ENCODE data around the gene ARMC5.
"Not testable (repeated sequence)": the region's sequence is repeated elsewhere in the genome, so short reads cannot be mapped to it uniquely, and the experiment has no call there.

Gene ARMC5

GRCh38 chr16:31430380-31431052, 28.8 kb upstream of the ARMC5 start:
- DNase-seq (ENCODE audit: extremely low spot score, insufficient read length, low read depth) (no peak), FAIRE-seq (no peak)

- DNase-seq (ENCODE audit: extremely low spot score, insufficient read length, low read depth) (no peak), FAIRE-seq (no peak)
These were observed 23.7 kb upstream of the ARMC5 start for GRCh38 chr16:31435341-31436220.

DNA sequence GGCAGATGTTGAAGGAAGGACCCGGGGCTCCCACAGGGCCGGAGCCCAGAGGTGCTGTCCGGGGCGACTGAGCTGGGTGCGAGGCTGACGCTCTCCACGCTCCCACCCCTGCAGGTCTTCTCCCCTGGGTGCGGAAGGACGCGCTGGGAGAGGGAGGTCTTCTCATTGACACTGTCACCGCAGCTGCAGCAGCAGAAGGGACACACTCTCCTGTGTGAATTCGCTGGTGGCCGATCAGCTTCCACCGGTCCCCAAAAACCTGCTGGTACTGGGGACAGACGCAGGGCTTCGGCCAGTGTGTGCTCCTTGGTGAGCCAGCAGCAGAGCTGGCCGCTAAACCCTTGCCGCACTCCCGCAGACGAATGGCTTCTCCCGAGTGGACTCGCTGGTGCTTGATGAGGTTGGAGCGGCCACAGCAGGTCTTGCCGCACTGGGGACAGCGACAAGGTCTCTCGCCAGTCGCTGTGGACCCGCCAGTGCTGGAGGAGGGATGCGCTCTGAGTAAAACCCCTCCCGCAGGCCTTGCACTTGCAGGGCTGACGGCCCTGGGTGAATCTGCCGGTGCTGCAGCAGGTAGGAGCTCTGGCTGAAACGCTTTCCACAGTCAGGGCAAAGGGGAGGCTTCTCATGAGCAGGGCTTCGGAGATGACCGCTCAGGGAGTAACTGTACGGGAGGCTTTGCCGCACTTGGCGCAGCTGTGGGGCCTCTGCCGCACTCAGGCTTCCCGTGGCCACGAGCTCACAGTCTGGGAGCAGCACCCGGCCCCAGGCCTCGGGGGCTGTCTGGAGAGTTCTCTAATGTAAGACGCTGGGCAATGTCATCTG, 22.9 kb upstream of the ARMC5 start:
- FAIRE-seq (no peak), DNase-seq (ENCODE audit: extremely low spot score, insufficient read length, low read depth) (no peak)

GRCh38 chr16:31438414-31438813, 20.9 kb upstream of the ARMC5 start:
- no peak for DNase-seq (ENCODE audit: extremely low spot score, insufficient read length, low read depth)
- FAIRE-seq: no peak

- not testable (repeated sequence) for DNase-seq (ENCODE audit: extremely low spot score, insufficient read length, low read depth); FAIRE-seq
These were observed 20.3 kb upstream of the ARMC5 start for GRCh38 chr16:31439023-31439422.

GRCh38 chr16:31439519-31439918, 19.8 kb upstream of the ARMC5 start:
- no peak for DNase-seq (ENCODE audit: extremely low spot score, insufficient read length, low read depth)
- FAIRE-seq: no peak

DNA sequence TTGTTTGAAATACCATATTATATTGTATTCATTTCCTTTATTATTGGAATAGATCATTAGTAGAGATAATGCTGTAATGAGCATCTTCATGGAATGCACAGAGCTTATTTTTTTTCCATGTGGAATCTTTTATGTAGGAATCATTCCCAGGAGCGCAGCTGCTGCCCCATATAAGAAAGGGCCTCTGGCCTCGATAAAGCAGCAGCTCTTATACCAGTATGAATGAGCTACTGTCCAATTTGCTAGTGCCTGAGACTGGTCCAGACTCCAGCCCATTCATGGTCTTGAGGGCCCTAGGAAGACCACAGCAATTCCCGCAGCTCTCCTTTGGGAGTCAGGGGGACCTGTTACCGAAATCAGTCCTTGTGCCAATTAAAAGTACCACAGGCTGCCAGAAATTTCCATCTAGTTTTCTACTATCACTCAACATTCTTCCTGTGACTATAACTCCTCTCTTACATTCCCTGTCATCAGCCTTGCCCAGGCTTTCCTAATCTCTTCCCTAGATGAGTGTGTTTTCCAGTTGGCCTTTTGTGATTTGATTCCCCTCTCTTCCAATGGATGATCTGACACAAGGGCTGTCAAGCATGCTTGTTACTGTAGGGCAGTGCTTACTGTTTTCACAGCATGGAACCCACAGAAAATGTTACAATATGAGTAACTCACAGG, 18.7 kb upstream of the ARMC5 start:
- FAIRE-seq (no peak), DNase-seq (ENCODE audit: extremely low spot score, insufficient read length, low read depth) (no peak)

- FAIRE-seq: no peak
- no peak for DNase-seq (ENCODE audit: extremely low spot score, insufficient read length, low read depth)
These were observed 17.3 kb upstream of the ARMC5 start for GRCh38 chr16:31441956-31442355.

DNA sequence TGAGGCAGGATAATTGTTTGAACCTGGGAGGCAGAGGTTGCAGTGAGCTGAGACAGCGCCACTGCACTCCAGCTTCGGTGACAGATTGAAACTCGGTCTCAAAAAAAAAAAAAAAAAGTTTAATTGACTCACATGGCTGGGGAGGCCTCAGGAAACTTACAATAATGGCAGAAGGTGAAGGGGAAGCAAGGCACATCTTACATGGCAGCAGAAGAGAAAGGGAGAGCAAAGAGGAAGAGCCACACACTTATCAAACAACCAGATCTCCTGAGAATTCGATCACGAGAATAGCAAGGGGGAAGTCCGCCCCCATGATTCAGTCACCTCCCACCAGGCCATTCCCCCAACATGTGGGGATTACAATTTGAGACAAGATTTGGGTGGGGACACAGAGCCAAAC, 13.4 kb upstream of the ARMC5 start:
- not testable (repeated sequence) for FAIRE-seq; DNase-seq (ENCODE audit: extremely low spot score, insufficient read length, low read depth)

DNA sequence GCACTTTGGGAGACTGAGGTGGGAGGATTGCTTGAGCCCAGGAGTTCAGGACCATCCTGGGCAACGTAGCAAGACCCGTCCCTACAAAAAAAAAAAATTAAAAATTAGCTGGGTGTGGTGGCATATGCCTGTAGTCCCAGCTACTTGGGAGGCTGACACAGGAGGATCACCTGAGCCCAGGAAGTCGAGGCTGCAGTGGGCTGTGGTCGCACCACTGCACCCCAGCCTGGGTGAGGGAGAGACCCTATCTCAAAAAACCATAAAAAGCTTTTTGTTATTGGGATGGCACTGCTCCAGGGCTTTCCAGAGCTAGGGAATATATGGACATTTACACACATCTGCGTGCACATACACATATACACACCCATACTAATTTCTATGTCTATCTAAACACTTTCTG, 8.1 kb upstream of the ARMC5 start:
- no peak for FAIRE-seq
- DNase-seq (ENCODE audit: extremely low spot score, insufficient read length, low read depth): no peak

- DNase-seq (ENCODE audit: extremely low spot score, insufficient read length, low read depth) (no peak), FAIRE-seq (no peak)
These were observed 7.5 kb upstream of the ARMC5 start for GRCh38 chr16:31451681-31452351.

DNA sequence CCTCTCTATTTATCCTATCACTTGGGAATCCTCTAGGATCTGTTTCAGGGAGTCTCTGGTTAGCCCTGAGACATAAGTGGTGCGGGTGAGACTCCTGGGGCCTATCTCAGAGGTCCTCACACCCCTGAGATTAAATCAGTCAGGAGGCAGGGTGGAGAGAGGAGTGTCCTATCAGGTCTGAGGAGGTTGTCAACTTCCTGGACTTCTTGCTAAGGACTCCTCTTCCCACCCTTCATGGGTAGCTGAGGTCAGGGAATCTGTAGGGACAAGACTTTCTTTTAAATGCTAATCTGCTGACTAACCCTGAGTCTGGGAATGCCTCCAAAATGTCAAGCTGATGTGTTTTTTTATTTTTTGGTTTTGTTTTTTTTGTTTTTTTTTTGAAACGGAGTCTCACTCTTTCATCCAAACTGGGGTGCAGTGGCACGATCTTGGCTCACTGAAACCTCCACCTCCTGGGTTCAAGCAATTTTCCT, 6.6 kb upstream of the ARMC5 start:
- FAIRE-seq: no peak
- DNase-seq (ENCODE audit: extremely low spot score, insufficient read length, low read depth): no peak

GRCh38 chr16:31453255-31454204, 5.8 kb upstream of the ARMC5 start:
- no peak for FAIRE-seq
- DNase-seq (ENCODE audit: extremely low spot score, insufficient read length, low read depth): no peak

- FAIRE-seq (no peak), DNase-seq (ENCODE audit: extremely low spot score, insufficient read length, low read depth) (no peak)
These were observed 3.5 kb upstream of the ARMC5 start for GRCh38 chr16:31455601-31456314.

DNA sequence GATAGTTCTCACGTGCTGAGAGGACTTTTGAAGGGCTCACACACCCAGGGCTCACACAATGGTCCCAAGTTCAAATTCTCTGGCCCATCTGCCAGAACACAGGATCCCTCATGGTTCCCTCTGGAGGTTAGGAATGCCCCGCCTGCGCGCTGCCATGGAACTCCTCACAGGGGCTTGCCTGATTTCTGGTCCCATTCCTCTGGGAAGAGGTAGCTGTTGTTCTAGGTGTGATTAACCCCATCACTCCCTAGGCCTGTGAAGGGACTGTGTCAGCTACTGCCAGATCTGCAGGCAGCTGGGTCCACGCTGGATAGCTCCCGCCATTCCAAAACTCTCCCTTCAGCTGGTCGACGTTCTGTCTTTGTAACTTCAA, 2.3 kb upstream of the ARMC5 start:
- FAIRE-seq: no peak
- no peak for DNase-seq (ENCODE audit: extremely low spot score, insufficient read length, low read depth)

DNA sequence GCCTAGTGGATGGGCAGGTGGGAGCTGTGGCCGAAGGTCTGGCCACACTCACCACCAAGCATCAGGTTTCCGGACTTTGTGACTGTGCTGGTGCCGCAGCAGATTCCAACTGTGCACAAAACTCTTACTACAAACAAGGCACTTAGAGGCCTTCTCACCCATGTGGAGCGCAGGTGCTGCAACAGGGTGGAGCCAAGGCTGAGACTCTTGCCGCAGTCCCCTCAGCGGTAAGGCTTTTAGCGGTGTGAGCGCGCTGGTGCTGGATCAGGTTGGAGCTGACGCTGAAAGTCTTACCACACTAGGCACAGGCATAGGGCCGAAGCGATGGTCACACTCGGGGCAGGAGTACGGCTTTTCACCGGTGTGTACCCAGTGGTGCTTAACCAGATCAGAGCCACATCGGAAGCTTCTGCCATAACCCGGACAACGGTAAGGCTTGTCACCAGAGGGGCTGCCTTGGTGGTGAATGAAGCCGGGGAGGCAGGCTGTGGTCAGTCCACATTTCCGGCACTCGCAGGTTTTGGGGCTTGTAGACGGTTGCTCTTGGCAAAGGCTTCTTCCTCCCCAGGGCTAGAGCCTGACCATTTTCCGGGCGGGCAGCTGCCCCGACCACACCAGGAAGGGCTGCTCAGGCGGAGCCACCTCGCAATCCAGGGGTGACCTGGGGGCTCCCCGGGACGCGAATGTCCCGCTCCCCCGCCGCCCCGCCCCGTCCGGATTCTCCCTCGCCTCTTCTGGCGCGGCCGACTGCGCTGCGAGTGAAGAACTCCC, 1.0 kb upstream of the ARMC5 start:
- FAIRE-seq: peak; percentile 39
- no peak for DNase-seq (ENCODE audit: extremely low spot score, insufficient read length, low read depth)
